Measurements from ENCODE around the gene CFAP68.
"Not testable (repeated sequence)": the region's sequence is repeated elsewhere in the genome, so short reads cannot be mapped to it uniquely, and the experiment has no call there.

The CFAP68 gene

GRCh38 chr11:111918390-111919256, 39.3 kb downstream of the CFAP68 start, which contains the start of gene C11orf52:
TSS of gene C11orf52 (plus strand) at chr11:111918913. CDS start at chr11:111918973, 60 bp downstream.
- DNase-seq: peak; percentile 65

- no peak for DNase-seq
Measured at GRCh38 chr11:111920908-111921307, 41.6 kb downstream of the CFAP68 start.

- no peak for DNase-seq
Measured at GRCh38 chr11:111921541-111922230, 42.3 kb downstream of the CFAP68 start.

- DNase-seq: no peak
Measured at GRCh38 chr11:111922803-111923202, 43.5 kb downstream of the CFAP68 start.

GRCh38 chr11:111923351-111923788, 44.0 kb downstream of the CFAP68 start:
- DNase-seq: peak; percentile 30

GRCh38 chr11:111923951-111924350, 44.6 kb downstream of the CFAP68 start:
- no peak for DNase-seq

- no peak for DNase-seq
Measured at GRCh38 chr11:111925953-111926352, 46.6 kb downstream of the CFAP68 start.

GRCh38 chr11:111926505-111927391, 47.4 kb downstream of the CFAP68 start:
- DNase-seq: peak; percentile 98

GRCh38 chr11:111930472-111930871, 51.1 kb downstream of the CFAP68 start:
- no peak for DNase-seq

GRCh38 chr11:111932611-111932950, 53.2 kb downstream of the CFAP68 start:
- no peak for DNase-seq

GRCh38 chr11:111933176-111933575, 53.8 kb downstream of the CFAP68 start:
- not testable (repeated sequence) for DNase-seq

- no peak for DNase-seq
Measured at GRCh38 chr11:111933872-111934271, 54.5 kb downstream of the CFAP68 start.

- no peak for DNase-seq
Measured at GRCh38 chr11:111934306-111934705, 55.0 kb downstream of the CFAP68 start.

Data from eye (tissue), 1 donor.